NCI-H1417 (cell line): Measurements from ENCODE around the gene ADAMTS2.
"Not testable (repeated sequence)": the region's sequence is repeated elsewhere in the genome, so short reads cannot be mapped to it uniquely, and the experiment has no call there.

Experiments used
- DNase-seq, 3 experiments: peaks; one replicate each; lab custom pipeline; 2025; lab: John Stamatoyannopoulos, UW

The ADAMTS2 gene

DNA sequence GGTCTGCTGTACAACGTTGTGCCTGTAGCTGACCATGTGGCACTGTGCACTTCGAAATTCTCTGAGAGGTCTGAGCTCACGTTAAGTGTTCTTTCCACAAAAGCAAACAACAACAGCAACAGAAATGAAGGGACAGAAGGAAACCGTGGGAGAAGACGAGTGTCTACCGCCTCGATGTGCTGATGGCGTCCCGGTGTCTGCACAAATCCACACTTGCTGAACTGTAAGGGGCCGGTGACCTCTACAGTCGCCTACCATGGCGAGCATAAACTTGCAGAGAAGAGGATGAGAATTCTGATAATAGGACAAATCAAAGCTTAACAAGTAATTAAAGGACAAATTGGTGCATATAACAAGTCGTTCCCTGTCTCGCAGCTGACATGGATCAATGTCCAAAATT is 114.0 kb downstream of the ADAMTS2 start:
- DNase-seq, result no peak

DNA sequence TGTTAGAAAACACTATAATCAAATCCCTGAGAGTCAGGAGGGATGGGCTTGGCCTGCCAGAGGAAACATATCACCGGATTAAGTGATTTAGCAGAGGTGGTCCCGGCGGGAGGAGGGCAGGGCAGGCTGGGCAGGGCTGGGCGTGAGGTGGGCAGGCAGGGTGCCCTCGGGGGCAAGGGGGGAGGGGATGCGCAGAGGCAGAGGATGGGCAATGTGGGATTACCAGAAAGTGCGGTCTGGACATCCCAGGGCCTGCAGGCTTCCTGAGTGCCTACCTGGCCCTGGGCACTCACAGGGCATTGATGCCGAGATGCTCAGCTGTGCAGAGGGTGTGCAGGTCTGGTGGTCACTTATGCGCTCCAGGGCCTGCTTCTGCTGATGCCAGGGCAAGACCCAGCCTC is 115.2 kb downstream of the ADAMTS2 start:
- DNase-seq, result no peak

DNA sequence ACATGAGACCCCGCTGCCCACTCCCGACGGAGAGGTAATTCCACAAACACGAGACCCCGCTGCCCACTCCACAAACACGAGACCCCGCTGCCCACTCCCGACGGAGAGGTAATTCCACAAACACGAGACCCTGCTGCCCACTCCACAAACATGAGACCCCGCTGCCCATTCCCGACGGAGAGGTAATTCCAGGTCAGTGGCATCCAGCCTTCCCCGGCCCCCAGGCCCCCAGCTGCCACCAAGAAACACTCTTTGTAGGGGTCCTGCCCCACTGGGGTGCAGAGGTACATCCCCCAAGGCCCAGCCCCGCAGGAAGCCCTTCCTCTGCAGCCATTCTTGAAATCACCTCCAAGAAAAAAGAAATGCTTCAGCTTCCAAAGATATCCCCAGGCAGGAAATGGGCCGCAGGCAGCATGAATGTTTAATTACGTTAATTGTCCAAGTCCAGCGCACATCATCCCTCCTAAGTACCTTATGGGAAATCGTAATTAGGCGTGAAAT is 115.9 kb downstream of the ADAMTS2 start:
- no peak for DNase-seq

DNA sequence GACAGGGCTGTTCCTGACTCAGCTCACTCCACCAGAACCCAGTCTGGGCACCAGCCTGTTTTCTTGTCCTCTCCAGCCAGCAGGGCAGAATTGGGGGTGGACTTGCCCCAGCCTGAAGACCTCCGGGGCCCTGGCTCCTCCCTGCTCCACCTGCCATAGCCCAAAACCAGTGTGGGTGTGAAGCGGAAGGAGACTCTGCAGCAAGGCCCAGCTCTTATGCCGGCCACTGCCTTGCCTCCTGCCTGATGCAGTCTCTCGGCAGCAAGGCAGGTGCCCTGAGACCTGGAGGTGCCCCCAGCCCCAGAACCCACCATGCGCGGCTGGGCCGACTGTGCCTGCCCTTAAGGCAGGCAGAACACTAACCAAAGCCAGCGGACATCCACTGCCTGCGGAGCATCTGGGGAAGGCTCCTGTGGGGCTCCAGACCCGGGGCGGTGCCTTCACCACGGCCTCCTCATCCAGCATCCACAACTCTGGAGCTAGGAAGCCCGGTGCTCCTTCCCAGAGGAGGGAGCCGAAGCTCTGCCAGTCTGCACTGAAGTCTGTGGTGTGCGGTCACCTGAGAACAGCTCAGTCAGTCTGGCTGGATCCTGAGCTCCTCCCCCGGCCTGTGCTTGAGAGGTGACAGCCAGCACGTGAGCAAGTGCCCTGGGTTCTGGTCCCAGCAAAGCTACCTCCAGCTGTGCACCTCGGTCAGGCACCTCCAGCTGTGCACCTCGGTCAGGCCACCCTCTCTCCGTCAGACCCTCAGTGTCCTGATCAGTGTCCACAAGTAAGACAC is 116.7 kb downstream of the ADAMTS2 start:
- peak in 1 of 3 experiments; percentile 0 for DNase-seq

DNA sequence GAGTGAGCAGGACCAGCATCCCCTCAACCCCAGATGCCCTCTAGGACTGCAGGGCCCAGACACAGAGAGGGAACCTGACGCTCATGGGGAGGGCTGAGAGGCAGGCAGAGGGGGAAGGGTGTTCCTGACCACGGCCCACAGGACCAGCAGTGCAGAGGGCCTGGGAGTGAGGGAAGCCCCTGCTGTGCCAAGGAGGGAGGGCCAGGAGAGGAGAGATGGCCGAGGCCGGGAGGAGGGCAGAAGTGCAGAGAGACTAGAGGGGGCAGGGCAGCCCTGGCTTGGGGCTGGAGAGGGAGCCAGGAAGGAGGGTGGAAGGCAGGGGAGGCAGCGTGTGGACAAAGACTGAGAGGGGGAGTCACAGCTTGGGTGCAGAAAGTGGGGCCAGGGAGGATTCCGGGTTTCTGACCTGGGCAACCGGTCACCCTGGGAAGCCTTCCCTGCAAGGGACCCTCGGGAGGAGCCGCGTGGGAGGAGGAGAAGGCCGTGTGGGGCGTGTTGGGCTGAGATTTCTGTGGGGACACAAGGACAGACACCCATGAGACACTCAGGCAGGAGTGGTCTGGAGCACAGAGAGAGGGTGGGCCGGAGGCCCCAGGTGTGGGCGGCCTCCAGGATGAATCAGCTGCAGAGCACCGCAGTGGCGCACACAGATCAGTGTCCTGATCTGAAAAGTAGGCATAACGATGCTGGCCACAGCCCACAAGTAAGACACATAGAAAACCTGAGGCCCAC is 117.5 kb downstream of the ADAMTS2 start:
- DNase-seq, result no peak

DNA sequence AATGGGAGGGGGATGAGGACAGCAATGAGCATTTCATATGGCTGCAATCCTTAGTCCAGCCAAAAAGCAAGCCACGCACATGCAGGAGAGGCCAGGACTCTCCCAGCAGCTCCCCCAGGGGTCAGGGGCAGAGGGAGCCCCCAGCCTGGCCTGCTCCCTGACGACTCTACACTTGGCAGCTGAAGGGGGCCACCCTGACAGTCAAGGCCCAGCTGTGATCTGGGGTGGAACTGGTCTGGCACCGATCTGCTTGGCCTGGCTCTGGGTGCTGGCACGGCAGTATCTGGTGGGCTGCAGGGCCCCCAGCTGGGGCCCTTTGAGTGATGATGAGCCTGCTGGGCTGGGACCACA is 118.1 kb downstream of the ADAMTS2 start:
- DNase-seq, result no peak

DNA sequence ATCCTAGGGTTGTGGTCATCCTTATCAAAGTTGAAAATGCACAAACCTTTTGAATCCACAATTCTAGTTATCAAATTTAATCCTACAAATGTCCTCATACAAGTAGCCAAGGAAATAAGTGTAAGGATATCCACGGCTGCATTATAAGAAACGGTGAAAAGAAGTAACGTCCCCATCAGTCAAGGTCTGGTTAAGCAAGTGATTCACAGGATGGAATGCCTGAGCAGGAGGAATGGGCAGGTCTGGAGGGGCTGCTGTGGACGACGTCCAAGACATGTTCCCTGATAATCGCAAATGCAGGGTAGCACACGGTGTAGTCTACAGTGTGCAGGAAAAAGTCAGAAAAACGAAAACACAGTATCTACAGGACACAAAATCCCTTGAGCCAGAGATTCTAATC is 118.6 kb downstream of the ADAMTS2 start:
- no peak for DNase-seq

DNA sequence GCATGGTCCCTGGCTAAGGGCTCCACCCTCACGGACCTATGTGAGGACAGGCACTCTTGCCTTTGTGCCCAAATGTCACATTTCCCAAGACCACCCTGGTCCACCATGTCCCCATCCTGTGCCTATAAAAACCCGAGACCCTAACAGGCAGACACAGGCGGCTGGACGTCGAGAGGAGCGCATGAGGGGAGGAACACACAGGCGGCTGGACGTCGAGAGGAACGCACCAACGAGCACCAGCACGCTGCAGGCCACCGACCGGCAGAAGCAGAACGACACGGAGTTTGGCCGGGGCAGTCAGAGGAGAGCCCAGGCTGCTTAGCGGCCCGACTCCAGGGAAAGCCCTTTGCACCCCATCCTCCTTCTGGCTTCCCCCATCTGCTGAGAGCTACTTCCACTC is 119.9 kb downstream of the ADAMTS2 start:
- no peak for DNase-seq

DNA sequence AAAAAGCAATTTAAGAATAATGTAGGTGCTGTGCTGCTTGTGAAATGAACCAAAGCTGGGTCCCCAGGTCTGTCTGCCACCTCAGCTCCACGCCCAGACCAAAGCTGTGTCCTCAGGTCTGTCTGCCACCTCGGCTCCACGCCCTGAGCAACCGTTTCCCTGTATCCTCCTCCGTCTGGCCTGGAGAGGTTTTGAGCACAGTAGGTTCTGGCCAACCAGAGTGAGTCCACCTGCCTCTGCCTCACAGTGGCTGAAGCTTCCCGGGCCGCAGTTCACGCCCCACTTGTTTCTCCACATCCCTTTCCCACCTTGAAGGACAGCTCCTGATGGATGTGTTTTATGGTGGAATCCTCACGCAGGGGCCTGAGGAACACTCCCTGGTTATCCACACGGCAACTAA is 120.5 kb downstream of the ADAMTS2 start:
- DNase-seq, result no peak

DNA sequence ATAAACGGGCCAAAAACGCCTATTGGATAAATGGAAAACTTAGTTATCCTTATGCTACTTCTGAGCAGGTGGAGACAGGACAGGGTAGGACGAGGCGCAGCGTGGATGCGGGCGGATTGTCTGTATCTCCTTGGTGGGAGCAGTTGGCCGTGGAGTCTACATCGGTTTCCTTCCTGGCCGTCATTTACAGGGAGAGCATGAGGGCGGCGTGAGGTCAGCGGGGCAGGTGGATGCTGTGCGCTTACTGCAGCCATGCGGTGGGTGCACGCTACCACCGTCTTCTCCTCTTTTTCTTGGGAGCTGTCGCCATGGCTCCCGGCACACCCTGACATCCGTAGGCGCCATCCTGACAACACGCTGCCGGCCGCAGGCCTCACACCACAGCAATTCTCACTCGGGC is 121.3 kb downstream of the ADAMTS2 start:
- DNase-seq, result no peak

DNA sequence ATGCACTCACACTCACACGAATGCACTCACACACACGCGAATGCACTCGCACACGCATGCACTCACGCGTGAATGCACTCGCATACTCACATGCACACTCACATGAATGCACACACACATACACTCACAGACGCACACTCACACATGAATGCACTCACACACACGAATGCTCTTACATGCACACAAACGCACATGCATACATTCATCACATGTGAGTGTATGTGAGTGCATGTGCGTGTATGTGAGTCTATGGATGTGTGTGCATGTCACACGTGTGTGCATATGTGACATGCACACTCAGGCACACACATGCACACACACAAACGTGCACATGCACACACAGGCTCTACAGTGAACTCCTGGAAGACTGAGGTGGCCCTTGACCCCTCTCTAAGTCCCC is 121.7 kb downstream of the ADAMTS2 start:
- no peak for DNase-seq

DNA sequence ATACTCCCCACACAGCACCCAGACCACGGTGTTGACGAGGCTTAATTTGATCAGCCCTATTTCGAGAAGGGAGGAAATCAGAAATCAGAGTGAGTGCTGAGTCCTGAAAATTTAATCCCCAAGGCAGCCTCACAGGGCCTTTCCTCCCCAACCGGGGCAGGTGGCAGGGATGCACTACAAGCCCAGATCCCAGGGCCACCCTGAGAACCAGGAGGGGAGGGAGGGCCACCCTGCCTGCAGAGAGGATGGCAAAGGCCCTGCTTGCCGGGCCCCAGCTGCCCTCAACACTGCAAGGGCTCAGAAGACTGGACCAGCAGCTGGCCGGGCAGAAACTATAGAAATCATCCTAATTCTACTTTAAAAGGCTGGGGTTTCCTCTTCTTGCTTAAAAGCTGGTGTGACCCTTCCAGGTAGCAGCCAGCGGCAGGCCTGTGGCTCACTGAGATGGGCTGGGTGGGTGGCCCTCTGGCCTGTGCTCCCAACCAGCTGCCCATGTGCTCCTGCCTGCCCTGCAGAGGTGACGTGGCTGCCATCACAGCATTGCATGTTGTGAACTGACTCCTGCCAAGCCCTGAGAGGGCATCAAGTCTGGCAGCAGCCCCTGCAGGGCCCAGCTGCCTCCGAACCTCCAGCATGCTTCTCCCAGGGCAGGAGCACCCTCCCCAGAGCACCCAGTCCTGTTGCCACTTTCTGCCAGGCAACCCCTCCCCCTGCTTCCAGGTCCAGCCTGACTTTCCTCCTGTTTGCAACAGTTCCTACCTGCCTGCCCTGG is 122.8 kb downstream of the ADAMTS2 start:
- no peak for DNase-seq

DNA sequence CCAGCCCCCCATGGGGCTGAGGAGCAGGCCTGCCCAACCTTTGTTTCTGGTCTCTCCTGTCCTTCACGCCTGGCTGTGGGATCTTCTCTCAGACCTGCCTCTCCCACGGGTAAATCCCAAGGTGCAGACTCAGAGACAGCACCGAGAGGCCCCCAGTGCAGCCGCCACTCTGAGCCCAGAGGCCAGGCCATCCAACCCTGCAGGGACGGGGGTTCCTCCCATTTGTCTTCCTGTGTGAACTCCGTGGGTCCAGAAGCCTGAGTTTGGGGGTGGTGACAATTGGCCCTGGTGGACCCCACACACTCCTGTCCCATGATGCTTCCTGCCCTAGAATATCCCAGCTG is 123.4 kb downstream of the ADAMTS2 start:
- DNase-seq, result no peak

DNA sequence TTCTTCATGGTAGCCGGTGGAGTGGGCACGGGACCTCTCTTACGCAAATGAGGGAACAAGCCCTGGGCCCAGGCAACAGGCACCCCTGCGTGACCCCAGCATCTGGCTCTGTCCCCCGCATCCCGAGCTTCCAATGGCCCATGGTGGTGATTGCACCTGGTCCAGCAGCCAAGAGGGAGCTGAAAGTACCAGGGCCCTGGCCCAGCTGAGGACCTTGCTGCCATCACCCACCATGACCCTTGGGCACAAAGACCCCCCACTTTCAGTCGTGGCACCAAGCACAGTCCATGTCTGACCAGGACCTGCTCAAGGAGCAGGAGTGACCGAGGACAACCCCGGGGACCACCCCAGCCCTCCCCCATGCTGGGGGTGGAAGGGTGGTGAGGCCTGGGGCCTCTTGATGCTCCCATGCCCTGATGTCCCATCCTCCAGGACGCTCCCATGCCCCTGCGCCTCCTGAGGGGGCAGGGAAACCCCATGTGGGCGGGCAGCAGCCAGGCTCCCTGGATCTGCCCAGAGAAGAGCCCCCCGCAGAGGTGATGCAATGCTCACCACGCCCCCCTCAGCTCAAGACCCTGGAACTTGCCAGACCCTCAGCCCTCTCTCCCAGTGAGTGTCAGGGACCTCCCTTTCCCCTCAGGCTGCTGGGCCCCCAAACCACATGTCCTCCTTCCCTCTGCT is 123.9 kb downstream of the ADAMTS2 start:
- no peak for DNase-seq

DNA sequence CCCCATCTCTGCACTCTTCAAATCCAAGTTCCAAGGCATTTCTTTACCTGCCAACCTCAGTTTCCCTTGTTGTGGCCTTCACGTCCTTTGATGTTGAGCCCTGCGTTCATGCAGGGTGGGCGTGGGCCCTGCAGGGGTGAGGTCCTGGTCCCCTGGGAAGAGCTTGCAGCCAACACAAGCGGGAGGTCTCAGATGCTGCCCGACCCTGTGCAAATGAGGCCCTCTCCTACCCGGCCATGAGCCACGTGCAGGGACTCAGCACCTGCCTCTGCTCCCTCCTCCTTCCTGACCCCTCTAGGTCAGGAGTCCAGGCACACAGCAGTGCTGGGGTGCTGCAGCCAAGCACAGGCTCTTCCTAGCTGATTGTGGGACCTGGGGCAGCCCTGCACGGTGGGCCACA is 124.5 kb downstream of the ADAMTS2 start:
- no peak for DNase-seq

DNA sequence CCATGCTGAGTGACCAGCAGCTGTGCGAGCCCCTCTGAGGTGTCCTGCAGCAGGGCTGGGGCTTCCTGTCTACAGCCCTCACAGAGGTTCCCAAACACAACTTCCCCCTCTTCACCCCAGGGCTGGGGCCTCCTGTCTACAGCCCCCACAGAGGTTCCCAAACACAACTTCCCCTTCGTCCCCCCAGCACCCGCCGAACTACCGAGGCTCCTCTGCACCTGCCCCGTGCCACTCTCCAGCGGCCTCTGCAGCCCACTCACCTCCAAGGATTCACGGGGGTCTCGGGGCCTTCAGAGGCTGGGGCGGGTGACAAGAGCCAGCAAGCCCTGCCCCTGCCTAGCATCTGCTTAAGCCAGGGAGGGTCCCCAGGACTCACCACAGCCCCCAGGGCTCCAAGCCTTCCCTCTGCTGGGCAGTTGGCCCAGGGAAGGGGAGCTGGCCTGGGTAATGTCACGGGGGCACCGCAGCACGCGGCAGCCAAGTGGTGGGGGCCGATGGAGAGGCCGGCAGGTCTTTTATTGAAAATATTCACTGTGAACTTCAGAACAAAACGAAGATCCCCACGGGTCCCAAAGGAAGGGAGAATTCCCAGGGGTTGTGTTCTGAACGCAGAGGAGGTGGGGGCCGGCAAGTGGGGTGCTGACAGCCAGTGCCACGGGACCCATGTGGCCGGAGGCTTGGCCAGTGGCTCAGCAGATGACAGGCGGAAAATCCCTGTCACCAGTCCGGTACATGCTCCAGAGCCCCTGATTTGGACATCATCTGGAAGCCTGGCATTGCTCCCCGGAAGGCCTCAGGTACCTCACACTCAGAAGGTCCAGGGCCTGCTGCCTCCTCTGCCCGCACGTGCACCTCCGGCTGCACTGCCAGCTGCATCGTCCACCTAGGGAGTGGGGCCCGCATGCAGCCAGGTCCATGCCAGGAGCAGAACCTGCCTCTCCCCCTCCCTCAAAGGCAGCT is 125.3 kb downstream of the ADAMTS2 start:
- DNase-seq, result no peak

DNA sequence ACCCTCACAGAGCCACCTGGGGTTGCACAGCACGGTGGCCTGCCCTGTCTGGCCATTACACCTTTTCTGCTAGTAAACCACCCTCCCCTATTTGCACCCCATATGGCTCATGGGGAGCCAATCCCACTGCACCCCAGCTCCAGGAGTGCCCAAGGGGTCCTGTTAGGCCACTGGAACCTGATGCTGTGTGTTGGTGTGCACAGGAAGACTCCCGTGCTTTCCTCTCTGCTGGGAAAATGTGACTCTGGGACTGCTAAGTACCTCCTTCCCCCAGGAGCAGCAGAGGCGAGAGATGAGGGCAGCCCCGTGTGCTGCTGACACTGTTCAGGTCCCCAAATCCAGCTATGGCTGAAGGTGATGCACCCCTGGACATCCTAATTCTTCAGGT is 126.3 kb downstream of the ADAMTS2 start:
- no peak for DNase-seq

DNA sequence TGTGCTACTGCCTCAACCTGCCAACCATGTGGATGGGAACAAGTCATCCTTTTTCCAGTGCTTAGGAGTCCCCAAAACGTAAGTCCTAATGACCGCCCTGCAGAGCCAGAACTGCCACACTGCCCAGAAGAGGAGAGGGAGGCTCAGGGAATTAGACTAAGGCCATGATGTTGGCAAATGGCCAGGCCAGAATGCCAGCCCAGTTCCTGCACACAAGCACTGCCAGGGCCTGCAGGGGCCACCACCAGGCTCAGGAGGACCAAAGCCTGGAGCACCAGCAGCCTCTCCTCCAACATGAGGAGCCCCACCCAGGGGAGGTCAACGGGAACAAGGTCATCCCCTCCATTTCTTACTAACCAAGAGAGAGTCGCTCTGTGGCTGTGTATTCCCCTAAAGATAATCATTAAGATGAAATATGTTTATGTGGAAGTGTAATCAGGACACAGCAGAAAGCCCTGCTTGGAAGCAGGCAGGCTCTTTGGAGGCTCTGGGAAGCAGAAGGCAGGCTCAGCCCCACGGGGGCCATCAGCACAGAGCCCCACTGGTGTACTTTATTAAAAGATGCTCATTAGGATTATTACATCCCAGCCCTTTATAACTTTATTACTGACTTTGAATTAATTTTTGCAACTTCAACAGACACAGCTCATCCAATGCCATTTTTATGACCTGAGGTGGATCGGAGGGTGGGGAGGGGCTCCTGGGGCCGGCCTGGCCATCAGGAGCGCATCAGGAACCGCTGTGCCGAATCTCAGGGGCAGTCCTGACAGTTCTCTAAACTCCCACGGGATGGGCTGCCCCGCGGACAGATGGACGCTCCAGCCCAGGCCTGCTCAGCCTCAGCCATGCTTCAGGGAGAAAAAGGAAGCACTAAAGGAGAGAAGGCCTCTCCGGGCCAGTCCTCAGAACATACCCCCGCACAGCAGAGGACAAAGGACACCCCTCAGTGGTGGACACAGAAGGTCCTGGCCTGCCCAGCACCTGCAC is 127.0 kb downstream of the ADAMTS2 start:
- DNase-seq, result no peak

DNA sequence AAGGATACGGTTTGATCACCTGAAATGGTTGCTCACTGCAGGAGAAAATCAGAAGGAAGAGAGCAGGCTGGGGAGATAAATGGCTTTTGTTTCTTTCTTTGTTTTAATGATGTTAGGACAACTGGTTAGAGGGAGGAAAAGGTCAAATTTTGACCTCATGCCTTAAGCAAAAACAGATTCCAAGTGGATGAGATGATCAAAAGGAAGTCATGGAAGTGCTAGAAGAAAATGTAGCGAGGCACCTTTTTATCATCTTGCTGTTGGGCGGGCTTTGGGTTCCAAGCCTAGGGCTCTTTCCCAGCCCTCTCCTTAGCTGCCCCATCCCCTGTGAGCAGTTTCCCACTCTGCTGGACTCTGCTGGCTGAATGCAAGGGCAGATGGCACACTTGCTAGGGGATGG is 127.9 kb downstream of the ADAMTS2 start:
- DNase-seq, result no peak

DNA sequence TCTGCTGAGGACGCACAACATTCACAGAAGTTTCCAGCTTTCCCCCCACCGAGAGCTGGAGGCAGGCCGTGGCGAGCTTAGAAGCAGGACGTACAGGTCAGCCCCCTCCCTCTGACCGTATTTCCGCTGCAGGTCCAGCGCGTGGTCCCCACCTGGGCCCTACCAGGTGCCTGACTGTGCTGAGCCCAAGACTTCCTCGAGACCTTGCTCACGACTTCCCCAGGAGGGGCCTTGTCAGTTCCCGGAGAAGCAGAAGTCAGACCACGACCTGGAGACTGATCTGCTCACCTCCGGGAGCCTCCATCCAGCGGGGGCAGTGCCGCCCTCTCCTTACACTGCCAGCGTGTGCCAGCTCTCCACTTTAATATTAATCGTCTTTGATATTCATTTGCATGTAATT is 128.9 kb downstream of the ADAMTS2 start:
- not testable (repeated sequence) for DNase-seq
